ENCODE measurements around the gene COPB1.
A peak's percentile ranks its signal among the peaks of the same experiment; 100 is the strongest.
"Not testable (repeated sequence)": the region's sequence is repeated elsewhere in the genome, so short reads cannot be mapped to it uniquely, and the experiment has no call there.

Gene COPB1

DNA sequence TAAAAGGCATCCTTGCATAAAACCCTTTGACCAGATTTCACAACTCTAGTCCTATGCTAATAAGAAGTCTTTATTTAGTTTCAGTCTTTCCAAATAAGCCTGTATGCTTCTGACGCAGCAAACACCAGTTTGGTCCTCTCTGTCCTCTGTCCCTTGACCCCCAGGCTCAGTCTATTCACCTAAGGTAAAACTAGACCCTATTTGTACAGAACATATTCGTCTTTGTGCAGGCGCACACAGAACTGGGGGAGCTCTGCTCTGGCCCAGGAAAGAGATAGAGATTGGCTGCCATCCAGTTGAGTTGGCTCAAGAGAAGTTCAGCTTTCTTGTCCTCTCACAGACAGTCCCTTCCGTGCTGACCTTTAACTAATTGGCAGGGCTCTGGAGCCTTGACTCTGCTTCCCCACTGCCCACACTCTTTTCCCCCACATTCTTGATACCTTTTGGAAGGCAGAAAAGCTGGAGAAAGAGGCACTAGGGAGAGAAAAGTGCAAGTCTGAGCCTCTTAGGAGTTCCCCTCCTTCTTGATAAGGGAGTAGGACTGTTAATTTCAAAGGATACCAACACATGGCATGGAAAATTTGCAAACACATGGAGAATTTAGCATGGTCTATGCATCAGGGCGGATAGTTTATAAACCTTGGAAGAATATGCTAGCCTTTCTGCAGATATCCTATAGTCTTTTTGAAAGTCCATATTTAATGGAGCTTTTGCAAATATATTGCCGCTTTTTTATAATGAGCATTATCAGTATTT is 41.8 kb upstream of the COPB1 start:
- TF ChIP-seq, protein P1, sequence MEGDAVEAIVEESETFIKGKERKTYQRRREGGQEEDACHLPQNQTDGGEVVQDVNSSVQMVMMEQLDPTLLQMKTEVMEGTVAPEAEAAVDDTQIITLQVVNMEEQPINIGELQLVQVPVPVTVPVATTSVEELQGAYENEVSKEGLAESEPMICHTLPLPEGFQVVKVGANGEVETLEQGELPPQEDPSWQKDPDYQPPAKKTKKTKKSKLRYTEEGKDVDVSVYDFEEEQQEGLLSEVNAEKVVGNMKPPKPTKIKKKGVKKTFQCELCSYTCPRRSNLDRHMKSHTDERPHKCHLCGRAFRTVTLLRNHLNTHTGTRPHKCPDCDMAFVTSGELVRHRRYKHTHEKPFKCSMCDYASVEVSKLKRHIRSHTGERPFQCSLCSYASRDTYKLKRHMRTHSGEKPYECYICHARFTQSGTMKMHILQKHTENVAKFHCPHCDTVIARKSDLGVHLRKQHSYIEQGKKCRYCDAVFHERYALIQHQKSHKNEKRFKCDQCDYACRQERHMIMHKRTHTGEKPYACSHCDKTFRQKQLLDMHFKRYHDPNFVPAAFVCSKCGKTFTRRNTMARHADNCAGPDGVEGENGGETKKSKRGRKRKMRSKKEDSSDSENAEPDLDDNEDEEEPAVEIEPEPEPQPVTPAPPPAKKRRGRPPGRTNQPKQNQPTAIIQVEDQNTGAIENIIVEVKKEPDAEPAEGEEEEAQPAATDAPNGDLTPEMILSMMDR (IDR thresholded peaks at IDR 0.05; ENCODE audit: extremely low read depth, insufficient read depth, missing control alignments): no peak
- in situ Hi-C loops (cut with MboI; ENCODE audit: low pct_unique_long_range_greater_than_20kb, low sequenced_read_pairs, unreplicated experiment): loop anchor here (25.0 kb wide), 1 partner anchor 221 kb away; no protein-coding TSS in a partner anchor
- DNase-seq (ENCODE audit: low spot score): no peak

DNA sequence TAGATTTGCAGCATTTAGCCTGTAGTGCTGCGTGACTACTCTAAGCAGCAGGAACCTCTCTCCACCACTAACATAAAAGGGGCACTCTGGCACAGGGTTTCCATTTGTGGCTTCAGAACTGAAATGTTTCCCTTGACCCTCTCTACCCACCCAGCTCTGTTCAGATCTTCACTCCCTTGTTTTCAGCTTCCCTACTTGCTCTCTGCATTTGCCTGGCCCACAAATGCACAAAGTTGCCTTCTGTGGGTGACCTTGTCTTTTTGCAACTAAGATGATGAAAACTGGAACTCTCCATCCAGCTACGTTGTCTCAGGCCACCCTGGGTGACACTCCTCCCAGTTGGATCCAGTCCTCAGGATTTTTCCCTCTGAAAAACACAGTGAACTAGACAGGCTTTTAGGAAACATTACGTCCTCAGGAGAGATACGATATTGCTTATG is 40.4 kb upstream of the COPB1 start:
- no peak for DNase-seq (ENCODE audit: low spot score)

DNA sequence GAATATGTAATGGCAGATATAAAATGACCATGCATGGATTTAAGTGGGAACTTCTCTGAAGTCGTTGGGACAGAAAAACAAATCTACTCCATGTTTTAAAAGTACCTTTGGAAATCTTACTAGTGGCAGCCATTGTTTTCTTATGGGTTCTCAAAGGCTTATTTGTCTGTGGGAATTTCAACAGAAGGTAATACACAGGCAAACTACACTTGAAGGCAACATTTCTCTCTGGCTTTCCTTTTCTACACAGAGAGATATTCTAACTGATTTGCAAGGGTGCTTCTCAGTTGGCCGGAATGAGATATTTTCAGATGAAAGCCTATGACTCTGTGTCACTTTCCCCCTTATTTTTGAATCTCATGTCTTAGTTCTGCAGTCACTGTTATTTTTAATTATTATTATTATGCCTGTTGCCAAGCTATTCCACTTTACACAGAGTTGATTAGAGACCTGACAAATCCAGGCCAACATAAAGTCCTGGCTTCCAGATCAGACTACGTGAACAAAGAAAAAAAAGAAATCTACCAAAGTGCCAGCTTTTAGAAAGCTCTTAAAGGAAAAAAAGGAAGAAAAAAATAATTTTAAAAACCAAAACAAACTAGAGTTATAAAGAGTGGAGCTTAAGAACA is 39.4 kb upstream of the COPB1 start:
- TF ChIP-seq, protein P1 (IDR thresholded peaks at IDR 0.05; ENCODE audit: extremely low read depth, insufficient read depth, missing control alignments): no peak
- in situ Hi-C loops (cut with MboI; ENCODE audit: low pct_unique_long_range_greater_than_20kb, low sequenced_read_pairs, unreplicated experiment): loop anchor here (10.0 to 25.0 kb wide), 2 partner anchors 223 to 366 kb away; no protein-coding TSS in a partner anchor
- DNase-seq (ENCODE audit: low spot score): no peak

More for the DNA sequence above, 40.4 kb upstream of the COPB1 start:
- in situ Hi-C loops (cut with MboI; ENCODE audit: low pct_unique_long_range_greater_than_20kb, low sequenced_read_pairs, unreplicated experiment): loop anchor here (10.0 to 25.0 kb wide), 2 partner anchors 222 to 365 kb away; no protein-coding TSS in a partner anchor
- TF ChIP-seq, protein P1 (IDR thresholded peaks at IDR 0.05; ENCODE audit: extremely low read depth, insufficient read depth, missing control alignments): no peak

DNA sequence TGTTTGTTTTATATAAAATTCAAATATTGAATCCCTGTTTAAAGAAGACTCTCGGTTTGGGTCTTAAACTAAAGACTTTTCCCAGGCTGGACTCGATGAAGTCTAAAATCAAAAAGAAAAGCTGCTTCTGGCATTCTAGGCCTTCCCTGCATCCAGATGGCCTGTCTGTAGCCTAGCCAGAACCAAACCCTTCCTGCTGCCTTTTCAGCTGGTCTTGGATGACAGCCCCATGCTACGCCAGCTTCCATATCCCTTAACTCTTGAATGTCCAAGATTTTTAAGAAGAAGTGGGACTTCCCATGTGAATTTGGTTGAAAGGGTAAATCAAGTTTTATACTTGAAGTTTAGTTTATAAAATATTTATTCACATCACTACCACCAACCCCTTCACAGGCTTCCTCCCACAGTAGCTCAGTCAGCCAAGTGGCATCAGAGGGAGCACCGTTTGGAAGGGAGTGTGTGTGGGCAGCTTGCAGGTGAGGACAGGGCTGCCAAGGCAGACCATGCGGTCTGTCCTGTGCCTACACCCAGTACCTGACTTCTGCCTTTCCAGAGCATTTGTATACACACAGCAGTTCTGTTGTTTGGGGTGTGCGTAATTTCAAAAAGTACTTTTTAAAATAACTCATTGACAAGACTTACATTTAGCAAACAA is 38.8 kb upstream of the COPB1 start:
- TF ChIP-seq, protein P1 (IDR thresholded peaks at IDR 0.05; ENCODE audit: extremely low read depth, insufficient read depth, missing control alignments): no peak
- no peak for DNase-seq (ENCODE audit: low spot score)
- in situ Hi-C loops (cut with MboI; ENCODE audit: low pct_unique_long_range_greater_than_20kb, low sequenced_read_pairs, unreplicated experiment): loop anchor here (10.0 to 25.0 kb wide), 2 partner anchors 224 to 366 kb away; no protein-coding TSS in a partner anchor

DNA sequence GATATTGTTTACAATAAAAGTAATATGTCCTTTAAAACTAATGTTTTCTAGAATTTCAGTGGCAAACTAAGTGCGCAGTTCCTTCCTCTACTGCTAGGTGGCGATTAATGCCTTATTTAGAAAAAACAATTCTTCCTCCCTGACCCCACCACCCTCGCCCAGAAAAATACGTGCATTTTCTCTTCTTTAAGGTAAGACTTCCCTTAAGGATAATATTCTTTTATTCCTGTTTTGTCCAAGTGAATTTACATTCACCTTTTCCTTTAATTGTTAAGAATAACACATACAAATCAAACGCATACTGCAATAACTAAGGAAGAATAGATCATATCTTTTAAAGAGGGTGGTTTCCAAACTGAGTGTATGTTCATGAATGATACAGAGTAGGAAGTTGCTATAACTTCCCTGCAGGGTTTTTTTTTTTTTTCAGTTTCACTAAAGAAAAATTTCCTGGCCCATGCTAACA is 37.6 kb upstream of the COPB1 start:
- in situ Hi-C loops (cut with MboI; ENCODE audit: low pct_unique_long_range_greater_than_20kb, low sequenced_read_pairs, unreplicated experiment): loop anchor here (10.0 to 25.0 kb wide), 2 partner anchors 225 to 368 kb away; no protein-coding TSS in a partner anchor
- TF ChIP-seq, protein P1 (IDR thresholded peaks at IDR 0.05; ENCODE audit: extremely low read depth, insufficient read depth, missing control alignments): peak; percentile 79

DNA sequence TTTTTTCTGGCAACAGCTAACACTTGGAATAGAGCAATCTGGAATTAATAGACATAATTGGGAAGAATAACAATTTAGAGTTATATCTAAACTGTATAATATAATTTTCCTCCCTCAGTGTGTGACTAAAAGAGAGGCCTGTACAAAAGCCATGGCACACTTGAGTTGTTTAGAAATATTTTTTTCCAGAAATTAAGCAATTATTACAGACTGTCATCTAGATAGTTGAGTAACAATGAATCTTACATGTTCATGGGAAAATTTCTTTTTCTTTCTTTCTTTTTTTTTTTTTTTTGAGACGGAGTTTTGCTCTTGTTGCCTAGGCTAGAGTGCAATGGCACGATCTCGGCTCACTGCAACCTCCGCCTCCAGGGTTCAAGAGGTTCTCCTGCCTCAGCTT is 35.6 kb upstream of the COPB1 start:
- in situ Hi-C loops (cut with MboI; ENCODE audit: low pct_unique_long_range_greater_than_20kb, low sequenced_read_pairs, unreplicated experiment): loop anchor here (10.0 to 25.0 kb wide), 2 partner anchors 227 to 370 kb away; no protein-coding TSS in a partner anchor
- DNase-seq (ENCODE audit: low spot score): not testable (repeated sequence)

More for the DNA sequence above, 37.6 kb upstream of the COPB1 start:
- peak; percentile 61 for DNase-seq (ENCODE audit: low spot score)
